Inflammatory macrophage (primary cell): Measurements from ENCODE around the gene GPC2.
"Not testable (repeated sequence)": the region's sequence is repeated elsewhere in the genome, so short reads cannot be mapped to it uniquely, and the experiment has no call there.

Source experiments
- DNase-seq, 2 donors: peaks; one replicate each; pipeline ENCODE4 v3.0.0-alpha.2; 2020 to 2022

GPC2 gene

DNA sequence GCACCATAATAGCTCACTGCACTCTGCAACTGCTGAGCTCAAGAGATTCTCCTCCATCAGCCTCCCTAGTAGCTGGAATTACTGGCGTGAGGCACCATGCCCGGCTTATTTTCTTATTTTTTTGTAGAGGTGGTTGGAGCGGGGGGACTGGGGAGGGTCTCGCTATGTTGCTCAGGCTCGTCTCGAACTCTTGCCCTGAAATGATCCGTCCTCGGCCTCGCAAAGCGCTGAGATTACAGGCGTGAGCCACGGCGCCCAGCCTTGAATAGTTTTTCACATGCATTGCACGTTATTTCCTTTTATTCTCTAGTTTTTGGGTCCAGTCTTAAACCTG, 29.0 kb downstream of the GPC2 start:
- no peak for DNase-seq

DNA sequence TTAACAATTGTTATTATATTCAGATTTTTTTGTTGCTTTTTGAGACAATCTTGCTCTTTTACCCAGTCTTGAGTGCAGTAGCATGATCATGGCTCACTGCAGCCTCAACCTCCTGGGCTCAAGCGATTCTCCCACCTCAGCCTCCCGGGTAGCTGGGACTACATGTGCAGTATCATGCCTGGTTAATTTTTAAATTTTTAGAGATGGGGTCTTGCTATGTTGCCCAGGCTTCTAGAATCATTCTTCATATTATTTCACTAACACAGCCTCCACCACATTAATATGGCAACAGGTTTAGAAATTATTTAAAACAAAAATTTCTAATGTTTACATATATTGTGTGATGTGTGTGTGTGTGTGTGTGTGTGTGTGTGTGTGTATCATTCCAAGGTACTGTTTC, 29.9 kb downstream of the GPC2 start:
- no peak for DNase-seq

DNA sequence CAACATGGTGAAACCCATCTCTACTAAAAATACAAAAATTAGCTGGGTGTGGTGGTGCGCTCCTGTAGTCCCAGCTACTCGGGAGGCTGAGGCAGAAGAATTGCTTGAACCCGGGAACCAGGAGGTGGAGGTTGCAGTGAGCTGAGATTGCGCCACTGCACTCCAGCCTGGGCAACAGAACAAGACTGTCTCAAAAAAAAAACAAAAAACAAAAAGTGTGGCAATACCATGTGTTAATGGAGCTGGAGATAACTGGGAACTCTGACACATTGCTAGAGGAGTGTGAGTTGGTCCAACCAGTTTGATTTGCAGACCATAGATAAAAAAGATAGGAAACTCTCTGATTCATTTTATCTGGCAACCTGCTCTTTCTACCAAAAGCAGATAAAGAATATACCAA, 30.8 kb downstream of the GPC2 start:
- peak in 1 of 2 donors; percentile 35 for DNase-seq

DNA sequence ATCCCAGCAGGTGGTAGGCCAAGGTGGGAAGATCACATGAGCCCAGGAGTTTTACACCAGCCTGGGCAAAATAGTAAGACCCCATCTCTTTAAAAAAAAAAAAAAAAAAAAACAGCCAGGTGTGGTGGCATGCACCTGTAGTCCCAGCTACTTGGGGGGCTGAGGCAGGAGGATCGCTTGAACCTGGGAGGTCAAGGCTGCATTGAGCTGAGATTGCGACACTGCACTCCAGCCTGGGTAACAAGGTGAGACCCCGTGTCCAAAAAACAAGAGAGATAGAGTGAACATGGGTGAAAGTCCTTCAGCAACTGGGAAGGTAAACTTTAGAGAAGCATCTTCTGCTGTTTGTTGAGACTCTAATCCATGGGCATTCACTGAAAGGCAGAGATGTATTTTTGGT, 34.7 kb downstream of the GPC2 start:
- DNase-seq: no peak

DNA sequence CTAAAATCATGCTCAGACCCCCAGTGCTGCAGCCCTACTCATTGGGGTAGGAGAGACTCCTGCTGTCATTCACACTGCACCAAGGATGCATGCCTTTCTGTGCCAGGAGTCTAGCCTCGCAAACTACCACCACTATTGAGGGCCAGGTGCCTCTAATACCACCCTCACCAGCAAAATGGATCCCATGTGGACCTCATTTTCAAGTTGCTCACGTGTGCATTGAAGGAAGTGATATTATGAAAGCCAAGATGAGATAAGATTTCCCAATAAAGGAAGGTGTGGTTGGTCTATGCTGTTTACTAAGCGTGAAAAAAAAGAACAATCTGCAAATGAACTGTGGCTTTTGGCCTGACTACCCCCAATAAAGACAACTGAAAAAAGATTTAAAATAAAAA, 35.6 kb downstream of the GPC2 start:
- peak; percentile 20 to 34 for DNase-seq

- DNase-seq: no peak
These were observed 39.1 kb downstream of the GPC2 start for GRCh38 chr7:100137851-100138760.

DNA sequence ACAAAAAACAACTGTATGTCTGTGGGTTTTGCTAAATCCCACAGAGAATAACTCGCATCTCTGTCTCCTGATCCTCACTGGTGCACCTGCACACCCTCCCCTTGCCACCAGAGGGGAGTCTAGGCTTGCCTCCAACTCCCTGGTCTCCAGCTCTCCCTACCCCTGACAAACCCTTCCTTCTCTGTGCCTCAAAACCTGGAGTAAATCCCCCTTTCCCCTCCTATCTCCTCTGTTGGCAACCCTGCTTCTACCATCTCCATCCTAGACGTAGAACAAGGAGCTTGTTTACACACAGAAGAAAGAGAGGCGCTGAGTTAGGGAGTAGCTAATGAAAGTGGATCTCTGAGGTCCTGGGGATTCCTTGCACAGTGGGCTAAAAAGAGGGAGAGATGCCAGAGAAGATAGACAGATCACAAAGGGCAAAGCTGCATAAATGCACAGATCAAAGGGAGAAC, 44.5 kb downstream of the GPC2 start:
- peak; percentile 66 to 75 for DNase-seq

GRCh38 chr7:100132126-100132525, 45.1 kb downstream of the GPC2 start:
- DNase-seq: no peak

DNA sequence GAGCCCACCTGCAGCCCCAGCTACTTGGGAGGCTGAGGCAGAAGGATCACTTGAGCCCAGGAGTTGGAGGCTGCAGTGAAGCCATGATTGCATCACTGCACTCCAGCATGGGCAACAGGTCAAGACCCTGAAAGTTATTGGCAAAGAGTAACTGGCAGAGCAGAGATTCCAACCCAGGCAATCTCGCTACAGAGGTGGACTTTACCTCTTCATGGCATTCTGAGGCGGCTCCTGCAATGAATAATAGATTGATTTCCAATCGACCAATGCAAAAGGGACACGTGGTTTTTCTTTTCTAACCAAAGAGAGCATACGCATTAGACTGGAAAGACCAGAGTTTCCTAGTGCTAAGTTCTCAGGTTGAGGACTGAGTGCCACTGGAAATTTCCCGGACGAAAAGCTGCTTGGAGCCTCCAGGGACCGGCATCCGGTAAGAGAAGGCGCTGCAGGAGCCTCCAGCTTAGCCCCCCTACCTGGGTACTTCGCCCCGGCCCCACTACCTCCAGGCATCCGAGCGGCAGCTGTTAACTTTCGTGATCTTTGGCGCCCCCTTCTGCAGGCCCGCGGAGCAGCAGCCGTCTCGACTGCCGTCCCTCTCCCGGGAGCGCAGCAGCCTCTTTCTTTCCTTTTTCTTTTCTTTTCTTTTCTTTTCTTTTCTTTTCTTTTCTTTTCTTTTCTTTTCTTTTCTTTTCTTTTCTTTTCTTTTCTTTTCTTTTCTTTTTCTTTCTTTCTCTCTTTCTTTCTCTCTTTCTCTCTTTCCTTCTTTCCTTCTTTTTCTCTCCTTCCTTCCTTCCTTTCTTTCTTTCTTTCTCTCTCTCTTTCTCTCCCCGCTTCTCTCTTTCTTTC, 46.4 kb downstream of the GPC2 start:
- peak; percentile 56 to 63 for DNase-seq

DNA sequence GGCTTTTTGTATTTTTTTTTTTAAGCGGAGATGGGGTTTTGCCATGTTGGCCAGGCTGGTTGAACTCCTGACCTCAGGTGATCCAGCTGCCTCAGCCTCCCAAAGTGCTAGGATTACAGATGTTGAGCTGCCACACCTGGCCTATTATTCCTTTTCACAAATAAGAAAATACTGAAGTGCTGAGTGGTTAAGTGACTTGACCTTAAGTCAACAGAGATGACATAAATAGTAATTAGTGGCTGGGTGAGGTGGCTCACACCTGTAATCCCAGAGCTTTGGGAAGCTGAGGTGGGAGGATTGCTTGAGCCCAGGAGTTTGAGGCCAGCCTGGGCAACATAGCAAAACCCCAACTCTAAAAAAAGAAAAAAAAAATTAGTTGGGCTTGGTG, 47.0 kb downstream of the GPC2 start:
- not testable (repeated sequence) for DNase-seq

DNA sequence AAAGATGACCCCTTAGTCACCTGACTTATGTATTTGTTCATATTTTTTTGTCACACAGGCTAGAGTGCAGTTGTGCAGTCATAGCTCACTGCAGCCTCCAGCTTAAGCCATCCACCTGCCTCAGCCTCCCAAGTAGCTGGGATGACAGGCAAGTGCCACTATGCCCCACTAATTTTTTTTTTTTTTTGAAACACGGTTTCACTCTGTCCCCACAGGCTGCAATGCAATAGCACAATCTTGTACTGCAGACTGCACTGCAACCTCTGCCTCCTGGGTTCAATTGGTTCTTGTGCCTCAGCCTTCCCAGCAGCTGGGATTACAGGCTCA, 48.6 kb downstream of the GPC2 start:
- DNase-seq: no peak

GRCh38 chr7:100127866-100128636, 49.1 kb downstream of the GPC2 start:
- DNase-seq: no peak

DNA sequence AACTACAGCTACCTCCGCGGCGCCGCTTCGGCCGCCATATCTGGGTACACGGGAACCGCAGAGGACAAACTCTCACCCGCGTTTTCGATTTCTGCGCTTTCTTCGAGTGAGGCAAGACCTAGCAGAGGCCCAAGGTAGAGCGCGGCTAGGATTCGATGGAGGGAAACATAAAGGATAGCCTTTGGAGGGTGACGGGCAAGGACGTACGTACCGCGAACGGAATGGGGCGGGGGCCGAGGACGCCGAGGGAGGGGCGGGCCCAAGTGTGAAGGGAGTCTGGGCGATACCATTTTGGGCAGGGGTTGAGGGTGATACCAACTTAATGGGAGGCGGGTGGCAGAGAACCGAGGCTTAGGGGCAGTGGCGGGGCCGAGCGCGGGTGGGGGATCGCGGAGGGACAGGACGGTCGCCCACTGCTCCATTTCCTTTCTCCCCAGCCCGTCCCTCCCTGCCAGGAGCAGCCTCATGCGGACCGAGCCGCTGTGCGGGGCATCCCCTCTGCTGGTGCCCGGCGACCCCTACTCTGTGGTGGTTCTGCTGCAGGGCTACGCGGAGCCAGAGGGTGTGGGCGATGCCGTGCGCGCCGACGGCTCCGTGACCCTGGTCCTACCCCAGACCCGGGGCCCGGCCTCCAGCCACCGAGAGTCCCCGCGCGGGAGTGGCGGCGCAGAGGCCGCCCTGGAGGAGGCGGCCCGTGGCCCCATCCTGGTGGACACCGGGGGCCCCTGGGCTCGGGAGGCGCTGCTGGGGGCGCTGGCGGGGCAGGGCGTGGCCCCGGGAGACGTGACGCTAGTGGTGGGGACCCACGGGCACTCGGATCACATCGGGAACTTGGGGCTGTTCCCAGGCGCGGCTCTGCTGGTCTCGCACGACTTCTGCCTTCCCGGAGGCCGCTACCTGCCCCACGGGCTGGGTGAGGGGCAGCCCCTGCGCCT, 50.0 kb downstream of the GPC2 start, which contains the start of gene MBLAC1:
Gene MBLAC1 (plus strand): TSS at position 37 of the 935 bp plus-strand sequence. CDS start 429 bp downstream, at position 466.
- peak; percentile 88 to 91 for DNase-seq

- no peak for DNase-seq
These were observed 50.8 kb downstream of the GPC2 start for GRCh38 chr7:100126239-100126930.

DNA sequence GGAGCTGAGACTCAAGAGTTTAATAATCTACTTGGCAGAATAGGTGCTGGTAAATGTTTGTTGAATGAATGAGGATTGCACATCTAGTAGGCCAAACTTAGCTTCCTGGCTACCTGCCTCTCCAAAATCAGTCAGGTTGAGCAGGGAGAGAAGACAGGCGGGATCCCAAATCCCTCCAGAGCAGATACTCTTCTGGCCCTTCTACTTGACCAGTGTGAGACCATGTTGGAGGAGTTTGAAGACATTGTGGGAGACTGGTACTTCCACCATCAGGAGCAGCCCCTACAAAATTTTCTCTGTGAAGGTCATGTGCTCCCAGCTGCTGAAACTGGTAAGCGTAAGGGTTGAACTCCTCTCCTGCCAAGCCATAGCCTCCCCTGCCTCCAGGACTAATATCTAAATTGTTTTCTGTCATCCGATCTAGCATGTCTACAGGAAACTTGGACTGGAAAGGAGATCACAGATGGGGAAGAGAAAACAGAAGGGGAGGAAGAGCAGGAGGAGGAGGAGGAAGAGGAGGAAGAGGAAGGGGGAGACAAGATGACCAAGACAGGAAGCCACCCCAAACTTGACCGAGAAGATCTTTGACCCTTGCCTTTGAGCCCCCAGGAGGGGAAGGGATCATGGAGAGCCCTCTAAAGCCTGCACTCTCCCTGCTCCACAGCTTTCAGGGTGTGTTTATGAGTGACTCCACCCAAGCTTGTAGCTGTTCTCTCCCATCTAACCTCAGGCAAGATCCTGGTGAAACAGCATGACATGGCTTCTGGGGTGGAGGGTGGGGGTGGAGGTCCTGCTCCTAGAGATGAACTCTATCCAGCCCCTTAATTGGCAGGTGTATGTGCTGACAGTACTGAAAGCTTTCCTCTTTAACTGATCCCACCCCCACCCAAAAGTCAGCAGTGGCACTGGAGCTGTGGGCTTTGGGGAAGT, 52.6 kb downstream of the GPC2 start:
- DNase-seq: no peak

GRCh38 chr7:100122568-100122967, 54.6 kb downstream of the GPC2 start:
- DNase-seq: no peak

DNA sequence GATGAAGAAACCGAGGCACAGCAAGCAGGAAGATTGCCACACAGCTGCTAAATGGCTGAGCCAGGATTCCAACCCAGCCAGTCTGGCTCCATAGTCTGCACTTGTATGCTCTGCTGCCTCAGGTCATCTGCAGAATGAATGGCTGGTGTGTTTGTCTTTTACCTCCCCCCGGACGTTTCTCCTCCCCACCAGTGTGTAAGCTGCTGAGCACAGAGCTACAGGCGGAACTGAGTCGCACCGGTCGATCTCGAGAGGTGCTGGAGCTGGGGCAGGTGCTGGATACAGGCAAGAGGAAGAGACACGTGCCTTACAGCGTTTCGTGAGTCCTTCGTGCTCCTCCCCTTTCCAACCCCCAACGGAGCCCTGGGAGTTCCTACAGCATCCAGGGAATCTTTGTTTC, 55.1 kb downstream of the GPC2 start:
- no peak for DNase-seq

- no peak for DNase-seq
These were observed 56.5 kb downstream of the GPC2 start for GRCh38 chr7:100120733-100121036.

DNA sequence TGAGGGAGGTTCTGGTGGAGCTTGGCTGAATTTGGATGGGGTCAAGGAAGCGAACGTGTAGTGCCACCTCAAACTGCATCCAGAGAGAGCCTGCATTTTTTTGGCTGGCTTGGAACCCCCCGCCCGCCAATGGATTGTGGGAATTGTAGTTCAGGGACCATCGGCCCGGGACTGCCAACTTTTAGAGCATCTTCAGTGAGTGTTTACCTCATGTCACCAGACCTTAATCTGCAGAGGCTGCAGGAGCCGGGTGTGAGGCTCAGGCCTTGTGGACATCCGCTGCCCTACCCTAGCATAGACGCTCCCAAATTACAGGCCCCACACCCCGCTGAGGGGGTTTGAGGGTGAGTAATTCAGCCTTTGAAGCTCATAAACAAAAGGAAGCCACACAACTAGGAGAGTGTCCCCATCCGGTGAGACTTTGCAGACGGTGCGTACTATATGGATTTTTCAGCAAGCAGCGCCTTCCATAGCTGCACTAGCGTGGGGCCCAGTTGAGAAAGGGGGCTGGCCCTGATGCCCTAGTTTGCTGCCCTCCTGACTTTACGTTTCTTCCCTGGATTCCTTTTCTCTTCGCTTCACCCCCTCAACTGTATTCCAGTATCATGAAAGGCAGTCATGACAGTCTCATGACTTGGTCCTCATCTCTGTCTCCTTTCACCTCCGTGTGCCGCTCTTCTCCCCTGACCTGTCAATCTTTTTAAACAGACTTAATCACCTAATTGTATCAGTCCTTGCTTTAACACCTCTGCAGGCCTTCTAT, 57.0 kb downstream of the GPC2 start:
- peak in 1 of 2 donors; percentile 15 for DNase-seq
